ENCODE measurements around the gene DCP1B.
A peak's percentile ranks its signal among the peaks of the same experiment; 100 is the strongest.

The DCP1B gene

GRCh38 chr12:1993871-1994371, 10.3 kb downstream of the DCP1B start:
- DNase-seq (ENCODE audit: low read depth): peak; percentile 87
- TF ChIP-seq CTCF (conservative IDR thresholded peaks at IDR 0.05; ENCODE audit: low read depth, low read length): no peak
- H3K4me3 ChIP-seq (ENCODE audit: low read depth, low read length): no peak overlapping the region

GRCh38 chr12:1993341-1993740, 10.9 kb downstream of the DCP1B start:
- DNase-seq (ENCODE audit: low read depth): peak; percentile 92
- no peak overlapping the region for H3K4me3 ChIP-seq (ENCODE audit: low read depth, low read length)
- TF ChIP-seq CTCF (conservative IDR thresholded peaks at IDR 0.05; ENCODE audit: low read depth, low read length): no peak

GRCh38 chr12:1992732-1993131, 11.5 kb downstream of the DCP1B start:
- TF ChIP-seq CTCF (conservative IDR thresholded peaks at IDR 0.05; ENCODE audit: low read depth, low read length): no peak
- no peak overlapping the region for H3K4me3 ChIP-seq (ENCODE audit: low read depth, low read length)
- DNase-seq (ENCODE audit: low read depth): no peak

GRCh38 chr12:1989111-1989510, 15.1 kb downstream of the DCP1B start:
- TF ChIP-seq CTCF (conservative IDR thresholded peaks at IDR 0.05; ENCODE audit: low read depth, low read length): no peak
- no peak overlapping the region for H3K4me3 ChIP-seq (ENCODE audit: low read depth, low read length)
- no peak for DNase-seq (ENCODE audit: low read depth)

GRCh38 chr12:1984759-1985158, 19.5 kb downstream of the DCP1B start:
- DNase-seq (ENCODE audit: low read depth): no peak
- H3K4me3 ChIP-seq (ENCODE audit: low read depth, low read length): no peak overlapping the region
- TF ChIP-seq CTCF (conservative IDR thresholded peaks at IDR 0.05; ENCODE audit: low read depth, low read length): no peak

- DNase-seq (ENCODE audit: low read depth): no peak
- no peak overlapping the region for H3K4me3 ChIP-seq (ENCODE audit: low read depth, low read length)
- no peak for TF ChIP-seq CTCF (conservative IDR thresholded peaks at IDR 0.05; ENCODE audit: low read depth, low read length)
These were observed 24.0 kb downstream of the DCP1B start for GRCh38 chr12:1980282-1980681.

GRCh38 chr12:1978078-1978862, 26.0 kb downstream of the DCP1B start:
- no peak overlapping the region for H3K4me3 ChIP-seq (ENCODE audit: low read depth, low read length)
- TF ChIP-seq CTCF (conservative IDR thresholded peaks at IDR 0.05; ENCODE audit: low read depth, low read length): no peak
- DNase-seq (ENCODE audit: low read depth): peak; percentile 23
